A549 (cell line): Measurements from ENCODE around the gene NGF. TPM values are rescaled to one million over a fixed set of nuclear protein-coding genes. Genes with fewer than 3 reads are reported as not detected.

Experiments used
- ATAC-seq, 2 experiments: fragments of 200-7000 bp in 1 of 2; fragments of >200 bp in 1 of 2; cut with Nextera tagmentation in 1 of 2; cut with Tn5 transposase in 1 of 2; 3 replicates each; pipeline versions ENCODE4 v1.8.0 to v1.9.1; 2018 to 2020; ENCODE audit warnings: mild to moderate bottlenecking in 1 of 2, moderate library complexity in 1 of 2
- CTCF ChIA-PET: fragments of 300-600 bp; sonication (Branson Sonifier 250); formaldehyde crosslinking; extraction: SDS; loops from one replicate; lab custom pipeline; 2021; ENCODE audit warnings: antibody characterized with exemption, inconsistent platforms; lab: Yijun Ruan, JAX
- POLR2A ChIA-PET: fragments of 350-600 bp; formaldehyde crosslinking; extraction: SDS; loops from one replicate; lab custom pipeline; 2021; ENCODE audit warnings: antibody characterized with exemption, inconsistent platforms; lab: Yijun Ruan, JAX
- DNase-seq, 2 experiments: peaks; one replicate each; pipeline versions ENCODE4 v3.0.0 to v3.0.0-alpha.2; 2011 to 2016; ENCODE audit warnings: low read depth in 1 of 2, low spot score in 1 of 2
- FAIRE-seq: peaks from 2 replicates; lab custom pipeline; 2011; peaks lifted over from hg19 to GRCh38; lab: Jason Lieb, UNC
- H3K27ac ChIP-seq, 2 experiments: fragments of >200 bp; sonication (Bioruptor Twin); formaldehyde crosslinking; 3 replicates each; pipeline ENCODE4 v1.5.1; 2016 to 2017
- H3K4me1 ChIP-seq: fragments of >200 bp; sonication (Bioruptor Twin); formaldehyde crosslinking; 3 replicates; pipeline ENCODE4 v1.6.1; 2016
- H3K4me2 ChIP-seq: fragments of >200 bp; sonication (Bioruptor Twin); formaldehyde crosslinking; 3 replicates; pipeline ENCODE4 v1.6.1; 2016
- H3K4me3 ChIP-seq: fragments of >200 bp; sonication (Bioruptor Twin); formaldehyde crosslinking; 3 replicates; pipeline ENCODE4 v1.5.1; 2016
- H3K9me3 ChIP-seq: fragments of >200 bp; sonication (Bioruptor Twin); formaldehyde crosslinking; 3 replicates; pipeline ENCODE4 v1.6.1; 2016
- CBX2 ChIP-seq: fragments of 200-600 bp; sonication (generic); IDR thresholded peaks from 2 replicates; pipeline ENCODE4 v1.6.1; 2016; ENCODE audit warnings: low read depth, mild to moderate bottlenecking, borderline replicate concordance
- EHMT2 ChIP-seq: fragments of 200-600 bp; sonication (generic); IDR thresholded peaks from 2 replicates; pipeline ENCODE4 v1.6.1; 2016; ENCODE audit warnings: antibody characterized with exemption, low read depth, mild to moderate bottlenecking, moderate library complexity
- FOSL2 ChIP-seq, 2 experiments: fragments of 450-650 bp in 1 of 2; fragments of >200 bp in 1 of 2; sonication (Bioruptor Twin) in 1 of 2; formaldehyde crosslinking; IDR thresholded peaks; 2 replicates each; pipeline versions ENCODE4 v1.5.0 to v1.6.1; 2016 to 2020; ENCODE audit warnings: mild to moderate bottlenecking in 1 of 2, moderate library complexity in 1 of 2
- GATA3 ChIP-seq: IDR thresholded peaks from 2 replicates; pipeline ENCODE4 v1.6.1; 2012; ENCODE audit warnings: borderline replicate concordance
- HOXA7 ChIP-seq: fragments of 250-450 bp; sonication (Bioruptor Pico); IDR thresholded peaks from 2 replicates; pipeline ENCODE4 v1.5.0; 2020; ENCODE audit warnings: mild to moderate bottlenecking, moderate library complexity
- HOXB5 ChIP-seq: fragments of 250-450 bp; sonication (Bioruptor Pico); IDR thresholded peaks from 2 replicates; pipeline ENCODE4 v1.5.0; 2020; ENCODE audit warnings: mild to moderate bottlenecking, moderate library complexity
- JUNB ChIP-seq: fragments of >200 bp; sonication (Bioruptor Twin); formaldehyde crosslinking; IDR thresholded peaks from 2 replicates; pipeline ENCODE4 v1.6.1; 2016
- MYC ChIP-seq: IDR thresholded peaks from 2 replicates; pipeline ENCODE4 v1.6.1; 2012; ENCODE audit warnings: mild to moderate bottlenecking, inconsistent platforms, low read length, improper control_type of control experiment, borderline replicate concordance
- NR3C1 ChIP-seq: fragments of >200 bp; sonication (Bioruptor Twin); formaldehyde crosslinking; IDR thresholded peaks from 3 replicates; pipeline ENCODE4 v1.6.1; 2017
- POLR2A ChIP-seq: IDR thresholded peaks from 2 replicates; pipeline ENCODE4 v1.6.1; 2012; ENCODE audit warnings: mild to moderate bottlenecking, low read length
- RAD21 ChIP-seq, 2 experiments: fragments of >200 bp in 1 of 2; sonication (Bioruptor Twin) in 1 of 2; formaldehyde crosslinking in 1 of 2; IDR thresholded peaks in 1 of 2; conservative IDR thresholded peaks in 1 of 2; 2 replicates in 1 of 2; 3 replicates in 1 of 2; pipeline ENCODE4 v1.6.1; 2012 to 2018; ENCODE audit warnings: inconsistent platforms in 1 of 2
- RFX5 ChIP-seq: fragments of 450-650 bp; IDR thresholded peaks from 2 replicates; pipeline ENCODE4 v1.7.1; 2014; ENCODE audit warnings: antibody characterized with exemption, mild to moderate bottlenecking, moderate library complexity
- RNF2 ChIP-seq: fragments of 200-600 bp; sonication (generic); IDR thresholded peaks from 2 replicates; pipeline ENCODE4 v1.6.1; 2016; ENCODE audit warnings: low read depth, mild to moderate bottlenecking, antibody characterized with exemption, moderate library complexity, borderline replicate concordance
- SMC3 ChIP-seq: fragments of >200 bp; sonication (Bioruptor Twin); formaldehyde crosslinking; IDR thresholded peaks from 3 replicates; pipeline ENCODE4 v1.6.1; 2018; ENCODE audit warnings: inconsistent platforms
- TP53 ChIP-seq: fragments of 250-450 bp; sonication (Bioruptor Pico); IDR thresholded peaks from 2 replicates; pipeline ENCODE4 v1.5.0; 2021; ENCODE audit warnings: mild to moderate bottlenecking, moderate library complexity
- ZFP36 ChIP-seq: fragments of 450-650 bp; IDR thresholded peaks from 2 replicates; pipeline ENCODE4 v1.6.1; 2014; ENCODE audit warnings: borderline replicate concordance; ENCODE audit not compliant: partially characterized antibody
- ZNF302 ChIP-seq: fragments of 250-450 bp; sonication (Bioruptor Pico); IDR thresholded peaks from 2 replicates; pipeline ENCODE4 v1.9.0; 2021; ENCODE audit warnings: inconsistent platforms, mild to moderate bottlenecking, moderate library complexity
- ZSCAN20 ChIP-seq: fragments of 250-450 bp; sonication (Bioruptor Pico); IDR thresholded peaks from 2 replicates; pipeline ENCODE4 v1.8.0; 2022; ENCODE audit warnings: mild to moderate bottlenecking, moderate library complexity
- WGBS: methylation state at CpG from one replicate; pipeline ENCODE4 v1.1.6; 2017; ENCODE audit errors: missing lambda C conversion rate; 5-methylcytosine and 5-hydroxymethylcytosine counted together
- polyA plus RNA-seq, 4 experiments: library from polyadenylated mRNA; depleted of rRNA in 3 of 4; stranded (reverse); fragments of >200 nt; fragmentation: RNase III in 1 of 4; extraction: RNeasy Plus Mini Kit Qiagen cat#74134 plus additional on column Dnase treatment in 1 of 4; gene quantifications; 2 replicates in 3 of 4; 3 replicates in 1 of 4; pipeline ENCODE4 v1.2.3, GENCODE V29; 2011 to 2017
- TF ChIP-seq, protein P1 (sequence below): IDR thresholded peaks from 2 replicates; pipeline ENCODE4 v1.6.1; 2012
- TF ChIP-seq, protein P2 (sequence below): fragments of 150-350 bp; IDR thresholded peaks from 2 replicates; pipeline ENCODE4 v1.6.1; 2014; ENCODE audit warnings: low read depth, mild to moderate bottlenecking, low read length
- TF ChIP-seq, protein P3 (sequence below): fragments of 250-450 bp; sonication (Bioruptor Pico); IDR thresholded peaks from 2 replicates; pipeline ENCODE4 v1.5.0; 2021; ENCODE audit warnings: mild to moderate bottlenecking, moderate library complexity, borderline replicate concordance
- TF ChIP-seq, protein P4 (sequence below): fragments of 200-600 bp; sonication (generic); IDR thresholded peaks from 2 replicates; pipeline ENCODE4 v1.6.1; 2016; ENCODE audit warnings: antibody characterized with exemption, mild to moderate bottlenecking, moderate library complexity
- TF ChIP-seq, protein P5 (sequence below): fragments of 450-650 bp; IDR thresholded peaks from 2 replicates; pipeline ENCODE4 v1.6.1; 2014; ENCODE audit warnings: antibody characterized with exemption

Gene NGF
- polyA plus RNA-seq, 2 of the 4 experiments (the other 2 are of a cell fraction): 0.71 to 1.6 TPM

DNA sequence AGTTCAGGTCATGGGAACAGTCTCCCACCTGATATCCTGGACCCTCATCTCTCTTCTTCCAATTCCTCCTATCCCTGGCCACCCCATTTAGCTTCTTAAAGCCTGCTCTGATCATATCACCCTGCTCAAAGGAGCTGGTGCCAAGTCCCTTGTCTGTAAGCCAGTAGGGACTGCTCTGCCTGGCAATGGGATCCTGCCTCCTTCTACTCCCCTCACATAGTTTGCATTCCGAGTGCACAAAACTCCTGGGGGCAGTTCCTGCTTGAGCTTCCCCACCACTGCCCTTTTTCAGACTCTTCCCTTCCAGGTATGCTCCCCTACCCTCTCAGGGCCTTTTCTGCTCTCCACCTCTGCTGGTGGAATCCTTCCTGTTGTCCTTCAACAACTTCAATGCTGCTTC, 48.1 kb downstream of the NGF start:
- TF ChIP-seq MYC (no peak), FOSL2 (IDR thresholded peaks at IDR 0.05) (no peak), FOSL2 (CRISPR knock-in tag; IDR thresholded peaks at IDR 0.05) (no peak), SMC3 (no peak), HOXA7 (CRISPR knock-in tag) (no peak), CBX2 (no peak), TP53 (CRISPR knock-in tag) (no peak), EHMT2 (no peak), HOXB5 (CRISPR knock-in tag) (no peak), GATA3 (no peak)
- TF ChIP-seq, protein P1, sequence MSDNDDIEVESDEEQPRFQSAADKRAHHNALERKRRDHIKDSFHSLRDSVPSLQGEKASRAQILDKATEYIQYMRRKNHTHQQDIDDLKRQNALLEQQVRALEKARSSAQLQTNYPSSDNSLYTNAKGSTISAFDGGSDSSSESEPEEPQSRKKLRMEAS: no peak
- ChIA-PET CTCF (interaction anchor here (0.6 to 1.1 kb wide), 3 partner anchors 8 to 1637 kb away, joined by 3 read pairs; no protein-coding TSS in a partner anchor), POLR2A (no interaction called here)
- Histone ChIP-seq H3K9me3 (no peaks in the 10 kb centered on the region), H3K27ac (no peak overlapping the region), H3K4me3 (no peak overlapping the region), H3K4me1 (no peaks in the 10 kb centered on the region), H3K4me2 (no peak overlapping the region)
- WGBS: 57% methylated on average over 1 of the region's 1 CpG
- FAIRE-seq (no peak), DNase-seq (no peak), ATAC-seq (no peak)

DNA sequence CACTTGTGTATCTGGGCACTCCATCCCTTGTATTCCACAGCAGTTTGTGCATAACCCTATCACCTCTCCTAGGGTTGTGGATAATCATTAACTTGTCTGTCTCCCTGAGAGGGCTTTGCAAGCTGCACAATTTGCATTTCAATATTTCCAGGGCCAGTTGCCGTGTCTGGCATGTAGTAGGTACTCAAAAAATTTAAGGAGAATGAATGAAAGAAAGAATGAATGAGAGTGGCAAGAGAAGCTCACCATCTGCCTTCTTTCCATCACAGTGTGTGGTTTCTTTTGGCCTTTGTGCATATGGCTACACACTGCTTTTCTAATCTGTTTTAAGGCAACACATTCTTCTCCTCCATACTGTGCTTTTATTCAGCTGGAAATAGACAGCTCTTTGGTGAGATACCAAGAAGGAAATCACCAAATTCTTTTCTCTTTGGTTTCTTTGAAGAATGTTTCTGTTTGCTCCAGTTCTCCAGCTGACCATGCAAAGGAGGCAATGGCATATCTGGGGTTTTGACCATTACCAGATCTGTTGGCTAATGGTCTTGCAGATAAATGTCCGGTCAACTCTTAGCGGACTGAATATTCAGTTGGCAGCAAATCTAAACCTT, 49.4 kb downstream of the NGF start:
- FAIRE-seq (no peak), DNase-seq (no peak), ATAC-seq (no peak)
- CTCF ChIA-PET: interaction anchor here (1.0 kb wide), 1 partner anchor 9 kb away, joined by 3 read pairs; no protein-coding TSS in a partner anchor
- Histone ChIP-seq H3K4me2 (no peak overlapping the region), H3K4me3 (no peak overlapping the region), H3K4me1 (no peaks in the 10 kb centered on the region), H3K27ac (no peak overlapping the region), H3K9me3 (no peaks in the 10 kb centered on the region)
- TF ChIP-seq RAD21 (conservative IDR thresholded peaks at IDR 0.05 in 1 of 2, IDR thresholded peaks at IDR 0.05 in 1 of 2) (no peak), ZSCAN20 (CRISPR knock-in tag) (no peak), NR3C1 (no peak), ZNF302 (CRISPR knock-in tag) (no peak), RFX5 (no peak), ZFP36 (no peak), GATA3 (no peak), JUNB (no peak), SMC3 (no peak), POLR2A (no peak), RNF2 (no peak), MYC (no peak), FOSL2 (IDR thresholded peaks at IDR 0.05) (no peak), FOSL2 (CRISPR knock-in tag; IDR thresholded peaks at IDR 0.05) (no peak), CBX2 (no peak)
- TF ChIP-seq, protein P2, sequence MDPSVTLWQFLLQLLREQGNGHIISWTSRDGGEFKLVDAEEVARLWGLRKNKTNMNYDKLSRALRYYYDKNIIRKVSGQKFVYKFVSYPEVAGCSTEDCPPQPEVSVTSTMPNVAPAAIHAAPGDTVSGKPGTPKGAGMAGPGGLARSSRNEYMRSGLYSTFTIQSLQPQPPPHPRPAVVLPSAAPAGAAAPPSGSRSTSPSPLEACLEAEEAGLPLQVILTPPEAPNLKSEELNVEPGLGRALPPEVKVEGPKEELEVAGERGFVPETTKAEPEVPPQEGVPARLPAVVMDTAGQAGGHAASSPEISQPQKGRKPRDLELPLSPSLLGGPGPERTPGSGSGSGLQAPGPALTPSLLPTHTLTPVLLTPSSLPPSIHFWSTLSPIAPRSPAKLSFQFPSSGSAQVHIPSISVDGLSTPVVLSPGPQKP: no peak
- TF ChIP-seq, protein P3, sequence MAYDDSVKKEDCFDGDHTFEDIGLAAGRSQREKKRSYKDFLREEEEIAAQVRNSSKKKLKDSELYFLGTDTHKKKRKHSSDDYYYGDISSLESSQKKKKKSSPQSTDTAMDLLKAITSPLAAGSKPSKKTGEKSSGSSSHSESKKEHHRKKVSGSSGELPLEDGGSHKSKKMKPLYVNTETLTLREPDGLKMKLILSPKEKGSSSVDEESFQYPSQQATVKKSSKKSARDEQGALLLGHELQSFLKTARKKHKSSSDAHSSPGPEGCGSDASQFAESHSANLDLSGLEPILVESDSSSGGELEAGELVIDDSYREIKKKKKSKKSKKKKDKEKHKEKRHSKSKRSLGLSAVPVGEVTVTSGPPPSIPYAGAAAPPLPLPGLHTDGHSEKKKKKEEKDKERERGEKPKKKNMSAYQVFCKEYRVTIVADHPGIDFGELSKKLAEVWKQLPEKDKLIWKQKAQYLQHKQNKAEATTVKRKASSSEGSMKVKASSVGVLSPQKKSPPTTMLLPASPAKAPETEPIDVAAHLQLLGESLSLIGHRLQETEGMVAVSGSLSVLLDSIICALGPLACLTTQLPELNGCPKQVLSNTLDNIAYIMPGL: no peak
- TF ChIP-seq, protein P4, sequence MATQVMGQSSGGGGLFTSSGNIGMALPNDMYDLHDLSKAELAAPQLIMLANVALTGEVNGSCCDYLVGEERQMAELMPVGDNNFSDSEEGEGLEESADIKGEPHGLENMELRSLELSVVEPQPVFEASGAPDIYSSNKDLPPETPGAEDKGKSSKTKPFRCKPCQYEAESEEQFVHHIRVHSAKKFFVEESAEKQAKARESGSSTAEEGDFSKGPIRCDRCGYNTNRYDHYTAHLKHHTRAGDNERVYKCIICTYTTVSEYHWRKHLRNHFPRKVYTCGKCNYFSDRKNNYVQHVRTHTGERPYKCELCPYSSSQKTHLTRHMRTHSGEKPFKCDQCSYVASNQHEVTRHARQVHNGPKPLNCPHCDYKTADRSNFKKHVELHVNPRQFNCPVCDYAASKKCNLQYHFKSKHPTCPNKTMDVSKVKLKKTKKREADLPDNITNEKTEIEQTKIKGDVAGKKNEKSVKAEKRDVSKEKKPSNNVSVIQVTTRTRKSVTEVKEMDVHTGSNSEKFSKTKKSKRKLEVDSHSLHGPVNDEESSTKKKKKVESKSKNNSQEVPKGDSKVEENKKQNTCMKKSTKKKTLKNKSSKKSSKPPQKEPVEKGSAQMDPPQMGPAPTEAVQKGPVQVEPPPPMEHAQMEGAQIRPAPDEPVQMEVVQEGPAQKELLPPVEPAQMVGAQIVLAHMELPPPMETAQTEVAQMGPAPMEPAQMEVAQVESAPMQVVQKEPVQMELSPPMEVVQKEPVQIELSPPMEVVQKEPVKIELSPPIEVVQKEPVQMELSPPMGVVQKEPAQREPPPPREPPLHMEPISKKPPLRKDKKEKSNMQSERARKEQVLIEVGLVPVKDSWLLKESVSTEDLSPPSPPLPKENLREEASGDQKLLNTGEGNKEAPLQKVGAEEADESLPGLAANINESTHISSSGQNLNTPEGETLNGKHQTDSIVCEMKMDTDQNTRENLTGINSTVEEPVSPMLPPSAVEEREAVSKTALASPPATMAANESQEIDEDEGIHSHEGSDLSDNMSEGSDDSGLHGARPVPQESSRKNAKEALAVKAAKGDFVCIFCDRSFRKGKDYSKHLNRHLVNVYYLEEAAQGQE: no peak
- TF ChIP-seq, protein P1: no peak
- TF ChIP-seq, protein P5, sequence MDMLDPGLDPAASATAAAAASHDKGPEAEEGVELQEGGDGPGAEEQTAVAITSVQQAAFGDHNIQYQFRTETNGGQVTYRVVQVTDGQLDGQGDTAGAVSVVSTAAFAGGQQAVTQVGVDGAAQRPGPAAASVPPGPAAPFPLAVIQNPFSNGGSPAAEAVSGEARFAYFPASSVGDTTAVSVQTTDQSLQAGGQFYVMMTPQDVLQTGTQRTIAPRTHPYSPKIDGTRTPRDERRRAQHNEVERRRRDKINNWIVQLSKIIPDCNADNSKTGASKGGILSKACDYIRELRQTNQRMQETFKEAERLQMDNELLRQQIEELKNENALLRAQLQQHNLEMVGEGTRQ: no peak
- 88% methylated on average over 3 of the region's 3 CpGs for WGBS
- POLR2A ChIA-PET: no interaction called here
